ENCODE data around the gene DAO.
"Not testable (repeated sequence)": the region's sequence is repeated elsewhere in the genome, so short reads cannot be mapped to it uniquely, and the experiment has no call there.

The DAO gene

DNA sequence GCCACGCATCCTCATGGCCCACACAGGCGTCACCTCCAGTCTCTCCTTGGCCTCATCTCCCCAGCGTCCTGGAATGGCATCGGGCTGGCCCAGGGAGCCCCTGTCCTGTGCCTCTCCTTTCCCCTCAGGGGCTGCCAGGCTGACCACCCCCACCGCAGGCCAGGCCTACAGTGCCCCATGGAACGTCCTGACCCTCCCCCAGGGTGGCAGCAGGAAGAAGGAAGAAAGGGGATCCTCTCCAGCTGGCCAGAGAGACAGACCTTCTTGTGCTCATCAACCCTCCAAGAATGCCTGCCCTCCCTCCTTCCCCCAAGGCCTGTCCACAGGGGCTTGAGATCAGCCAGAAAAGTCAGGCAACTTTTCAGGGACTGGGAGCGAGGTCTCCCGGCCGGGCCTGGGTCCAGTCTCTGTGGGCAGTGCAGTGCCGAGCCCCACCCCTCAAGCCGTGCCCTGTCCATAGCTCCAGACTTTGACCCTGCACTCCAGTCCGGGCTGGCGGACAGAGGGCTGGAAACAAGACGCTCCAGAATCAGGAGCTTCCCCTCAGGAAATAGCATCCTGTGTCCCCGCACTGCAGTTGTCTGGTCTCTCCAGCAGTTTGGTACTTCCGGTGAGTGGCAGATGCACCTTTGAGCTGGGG is at the start of gene DAO:
Gene DAO, plus strand, starts transcription at position 478 of the 640 bp plus-strand sequence. CDS start 4,915 bp downstream, outside the sequence.
- DNase-seq (ENCODE audit: low spot score): no peak

DNA sequence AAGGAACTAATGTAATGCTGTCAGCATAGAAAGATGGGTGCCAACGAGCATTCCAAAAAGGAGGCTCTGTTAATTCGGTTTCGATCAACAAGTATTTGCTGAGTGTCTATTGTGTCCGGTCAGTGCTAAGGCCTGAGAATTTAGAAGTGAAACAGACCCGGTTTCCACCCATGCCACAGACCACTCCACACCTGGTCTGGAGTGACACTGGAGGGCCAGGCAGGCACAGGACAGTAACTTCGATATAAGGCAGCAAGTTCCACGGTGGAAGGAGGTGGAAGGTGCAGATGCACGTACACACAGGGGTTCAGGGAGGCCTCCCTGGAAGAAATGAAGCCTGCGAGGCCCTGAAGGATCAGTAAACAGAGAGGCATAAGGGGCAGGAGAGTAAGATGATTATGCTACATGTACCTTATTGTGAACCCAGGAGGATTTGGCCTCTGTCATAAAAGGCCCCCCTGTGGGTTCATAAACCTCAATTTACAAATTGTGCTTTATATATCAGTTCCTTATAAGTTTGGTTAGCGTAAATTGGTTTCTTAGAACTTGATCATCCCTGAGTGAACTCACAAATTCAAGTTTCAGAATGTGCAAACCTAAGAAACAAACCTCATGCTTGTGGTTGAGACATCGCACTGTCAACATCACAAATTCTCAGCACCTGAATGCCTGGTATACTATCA is 48.4 kb upstream of the DAO start:
- DNase-seq (ENCODE audit: low spot score): no peak

DNA sequence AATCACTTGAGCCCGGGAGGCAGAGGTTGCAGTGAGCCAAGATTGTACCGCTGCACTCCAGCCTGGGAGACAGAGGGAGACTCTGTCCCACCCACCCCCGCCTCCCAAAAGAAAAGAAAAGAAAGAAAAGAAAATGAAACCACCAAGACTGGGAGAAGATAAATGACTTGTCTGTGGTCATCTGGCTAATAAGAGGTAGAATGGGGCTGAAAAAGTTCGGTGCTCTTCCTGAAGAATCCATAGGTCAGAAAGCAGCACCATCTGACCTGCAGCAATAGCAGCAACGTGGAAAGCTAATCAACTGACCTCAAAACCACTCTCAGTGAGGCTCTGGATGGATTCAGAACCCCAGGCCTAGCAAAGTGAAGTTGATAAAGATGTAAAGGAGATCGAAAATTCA is 47.7 kb upstream of the DAO start:
- DNase-seq (ENCODE audit: low spot score): no peak

DNA sequence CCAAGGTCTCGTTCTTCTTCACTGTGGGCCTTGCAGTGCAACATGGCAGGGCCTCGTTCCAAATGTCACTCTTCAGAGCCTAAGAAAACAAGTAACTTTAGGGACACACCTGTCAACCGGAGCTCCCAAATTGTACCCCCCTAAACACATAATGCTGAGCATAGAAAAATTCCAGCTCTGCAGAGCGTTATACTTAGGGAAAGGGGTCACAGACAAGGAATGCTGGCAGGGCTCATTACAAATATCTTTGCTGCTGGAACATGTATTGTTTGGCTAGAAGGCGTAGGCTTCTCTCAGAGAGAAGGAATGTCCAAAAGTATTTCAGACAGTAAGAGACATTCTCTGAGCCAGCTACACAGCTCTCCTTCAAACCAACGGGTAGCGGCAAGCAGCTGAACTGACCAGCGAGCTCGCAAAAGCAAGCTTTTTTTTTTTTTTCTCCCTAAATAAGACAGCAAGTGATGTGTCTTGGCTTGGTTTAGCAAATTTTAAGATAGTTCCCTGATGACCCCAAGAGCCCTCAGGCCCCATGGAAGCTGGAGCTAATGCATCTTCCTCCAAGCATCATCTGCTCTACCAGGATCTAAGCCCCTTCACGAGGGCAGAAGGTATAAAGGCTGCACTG is 47.0 kb upstream of the DAO start:
- DNase-seq (ENCODE audit: low spot score): no peak

DNA sequence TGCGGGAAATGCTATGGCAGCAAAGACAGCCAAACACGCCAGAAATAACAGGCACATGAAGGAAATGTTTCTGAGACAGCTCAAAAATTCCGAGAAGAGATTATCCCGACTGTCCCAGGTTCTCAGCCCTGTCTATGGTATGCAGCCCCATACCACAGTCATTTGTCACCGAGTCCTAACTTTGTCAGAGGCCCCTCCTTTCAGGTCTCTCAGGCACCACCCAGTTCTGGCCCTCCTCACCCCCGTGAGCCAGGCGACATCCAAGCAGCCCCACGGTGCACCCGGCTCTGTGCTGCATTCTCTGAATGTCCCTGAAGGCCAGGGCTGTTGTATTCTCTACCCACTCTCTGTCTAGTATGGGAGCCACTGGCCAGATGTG is 46.5 kb upstream of the DAO start:
- DNase-seq (ENCODE audit: low spot score): no peak

DNA sequence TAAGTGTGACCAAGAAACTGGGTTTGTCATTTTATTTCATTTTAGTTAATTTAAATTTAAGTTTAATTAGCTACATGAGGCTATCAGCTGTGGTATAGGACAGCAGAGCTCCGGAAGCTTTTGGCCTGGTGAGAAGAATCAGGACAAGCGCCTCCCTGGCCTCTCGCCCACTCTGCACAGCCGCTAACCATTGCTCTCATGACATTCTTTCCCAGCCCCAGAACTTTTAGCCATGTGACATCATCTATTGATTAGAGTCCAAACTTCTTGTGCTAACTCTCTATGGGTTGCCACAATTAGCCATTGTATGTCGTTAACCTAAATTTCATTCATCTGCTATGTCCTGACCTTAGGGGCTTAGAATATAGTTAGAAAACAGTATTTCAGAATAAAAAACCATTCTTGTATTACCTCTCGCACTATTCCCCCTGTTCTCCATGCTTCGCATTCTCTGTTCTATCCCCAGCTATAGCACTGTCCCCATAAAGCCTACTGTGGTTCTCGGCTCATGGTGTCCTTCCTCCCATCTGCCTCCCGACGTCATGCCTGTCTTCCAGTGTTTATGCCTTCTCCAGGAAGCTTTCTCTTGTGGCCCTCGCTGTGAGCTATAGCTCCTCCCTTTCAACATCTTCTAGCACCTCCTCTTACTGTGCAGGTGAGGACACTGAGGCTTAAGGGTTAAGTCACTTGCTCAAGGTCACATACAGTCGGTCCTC is 46.0 kb upstream of the DAO start:
- DNase-seq (ENCODE audit: low spot score): no peak

DNA sequence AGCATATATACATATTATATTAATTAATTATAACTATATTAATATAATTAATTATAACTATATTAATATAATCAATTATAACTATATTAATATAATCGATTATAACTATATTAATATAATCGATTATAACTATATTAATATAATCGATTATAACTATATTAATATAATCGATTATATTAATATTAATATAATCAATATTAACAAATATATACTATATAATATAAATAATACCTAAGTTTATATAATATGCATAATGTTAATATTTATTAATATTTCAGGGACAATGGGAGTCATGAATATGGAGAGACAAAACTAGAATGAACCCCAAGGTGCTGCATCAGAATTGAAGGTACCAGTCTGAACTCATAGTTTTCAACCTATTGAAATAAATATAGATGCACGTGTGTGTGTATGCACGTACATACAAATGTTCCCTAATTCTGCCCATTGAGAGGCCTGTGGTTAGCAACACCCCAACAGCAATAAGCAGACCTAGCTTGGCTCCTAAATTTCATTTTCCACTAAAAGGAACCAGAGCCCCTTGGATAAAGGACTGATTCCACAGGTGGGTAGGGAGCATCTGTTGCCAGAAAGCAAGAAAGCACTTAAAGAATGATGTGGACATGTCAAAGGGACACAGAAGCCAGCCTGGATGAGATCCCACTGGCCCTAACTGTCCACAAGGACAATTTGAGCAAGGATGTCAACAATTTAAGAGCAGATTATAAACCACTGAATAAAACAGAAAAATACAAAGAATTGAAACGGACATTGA is 43.8 kb upstream of the DAO start:
- no peak for DNase-seq (ENCODE audit: low spot score)

DNA sequence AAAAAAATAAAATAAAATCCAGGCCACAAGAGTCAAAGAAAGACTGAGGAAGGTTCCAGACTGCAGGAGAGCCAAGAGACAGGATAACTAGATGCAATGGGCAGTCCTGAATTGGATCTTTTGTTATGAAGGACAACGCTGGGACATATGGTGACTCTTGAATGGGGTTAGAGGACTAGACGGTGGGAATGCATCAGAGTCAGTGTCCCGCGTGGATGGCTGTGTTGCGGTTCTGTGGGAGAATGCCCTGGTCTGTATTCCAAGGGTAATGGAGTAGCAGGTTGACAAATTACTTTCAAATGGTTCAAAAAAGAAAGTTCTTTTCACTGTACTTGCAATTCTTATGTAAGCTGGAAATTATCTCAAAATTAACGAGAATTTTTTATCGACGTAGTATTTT is 42.7 kb upstream of the DAO start:
- DNase-seq (ENCODE audit: low spot score): no peak

DNA sequence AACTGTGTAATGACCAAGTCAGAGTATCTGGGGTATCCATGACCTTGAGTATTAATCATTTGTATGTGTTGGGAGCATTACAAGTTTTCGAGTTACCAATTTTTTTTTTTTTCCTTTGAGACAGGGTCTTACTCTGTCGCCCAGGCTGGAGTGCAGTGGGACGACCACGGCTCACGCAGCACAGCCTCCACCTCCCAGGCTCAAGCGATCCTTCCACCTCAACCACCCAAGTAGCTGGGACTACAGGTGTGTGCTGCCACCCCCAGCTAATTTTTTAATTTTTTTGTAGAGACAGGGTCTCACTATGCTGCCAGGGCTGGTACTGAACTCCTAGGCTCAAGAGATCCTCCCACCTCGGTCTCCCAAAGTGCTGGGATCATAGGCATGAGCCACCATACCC is 42.2 kb upstream of the DAO start:
- DNase-seq (ENCODE audit: low spot score): no peak

DNA sequence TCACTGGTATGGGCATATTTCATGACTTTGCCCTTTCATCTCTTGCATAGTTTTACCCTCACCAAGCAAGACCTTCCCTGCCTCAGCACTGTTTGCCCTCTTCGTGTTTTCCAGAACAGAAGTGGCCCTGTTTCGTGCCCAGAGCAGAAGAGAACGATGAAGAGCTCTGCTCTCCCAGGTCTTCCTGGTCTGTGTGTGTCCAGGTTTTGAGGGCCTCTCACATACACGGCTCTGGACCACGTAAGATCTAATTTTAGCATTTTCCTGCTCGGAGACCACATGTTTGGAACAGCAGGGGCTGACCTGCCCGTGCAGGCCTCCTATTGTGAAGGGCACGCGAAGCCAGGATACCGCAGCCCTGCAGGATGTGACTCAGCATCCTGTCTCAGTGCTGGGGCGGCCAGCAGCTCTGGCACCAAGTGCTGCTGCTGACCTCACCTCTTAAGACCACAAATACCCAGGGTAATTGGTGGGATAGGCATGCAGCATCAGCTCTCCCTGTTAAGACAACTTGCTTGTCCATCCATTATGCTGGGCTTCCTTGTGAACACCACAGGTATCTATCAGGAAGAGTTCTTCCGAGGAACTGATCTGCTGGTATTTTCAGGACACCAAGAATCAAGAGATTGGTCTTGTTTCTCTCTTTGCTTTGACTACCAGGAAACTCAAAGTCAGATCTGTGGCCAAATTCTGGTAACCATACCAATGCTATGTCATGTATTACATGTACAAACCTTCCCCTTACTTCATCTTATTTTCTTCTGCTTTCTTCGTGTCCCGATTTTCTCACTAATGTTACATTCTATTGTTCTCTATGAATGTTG is 41.5 kb upstream of the DAO start:
- peak; percentile 78 for DNase-seq (ENCODE audit: low spot score)

DNA sequence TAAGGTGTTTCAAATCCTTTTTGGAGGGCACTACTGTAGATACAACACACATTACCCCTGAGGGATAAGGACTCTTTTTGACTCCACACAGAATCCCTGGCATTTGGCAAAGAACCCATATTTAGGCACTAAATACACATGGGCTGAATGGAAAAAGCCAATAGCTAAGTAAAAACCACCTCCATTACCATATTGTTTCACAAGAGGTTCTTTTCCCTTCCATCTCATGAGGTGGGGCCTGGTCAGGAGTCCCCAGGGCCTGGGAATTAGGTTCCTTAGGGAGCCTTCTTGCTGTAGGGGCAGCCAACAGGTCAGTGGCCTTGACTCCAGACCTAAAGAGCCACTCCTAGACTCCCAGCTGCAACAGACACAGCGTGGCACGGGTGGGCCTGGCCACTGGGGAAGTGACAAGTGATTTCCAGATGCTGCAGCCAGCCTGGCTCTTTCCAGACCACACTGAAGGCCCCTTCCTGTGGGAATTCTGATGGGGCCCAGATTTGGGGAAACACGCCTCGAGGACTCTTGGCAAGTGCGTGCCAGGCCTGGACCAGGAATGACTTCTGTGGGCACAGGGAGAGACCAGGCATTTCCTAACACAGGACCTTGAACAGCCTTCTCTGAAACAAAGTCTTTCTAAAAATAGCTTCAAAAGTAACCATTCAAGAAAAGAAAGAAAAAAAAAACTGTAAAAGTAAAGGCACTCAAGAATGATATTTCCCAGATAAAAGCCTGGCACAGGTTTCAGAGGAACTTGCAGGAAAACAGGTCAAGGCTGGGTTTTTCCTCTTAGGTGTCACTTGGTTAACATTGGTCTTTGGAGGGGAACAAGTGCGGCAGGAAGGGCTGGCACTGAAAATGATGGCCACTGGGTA is 40.6 kb upstream of the DAO start:
- DNase-seq (ENCODE audit: low spot score): no peak

DNA sequence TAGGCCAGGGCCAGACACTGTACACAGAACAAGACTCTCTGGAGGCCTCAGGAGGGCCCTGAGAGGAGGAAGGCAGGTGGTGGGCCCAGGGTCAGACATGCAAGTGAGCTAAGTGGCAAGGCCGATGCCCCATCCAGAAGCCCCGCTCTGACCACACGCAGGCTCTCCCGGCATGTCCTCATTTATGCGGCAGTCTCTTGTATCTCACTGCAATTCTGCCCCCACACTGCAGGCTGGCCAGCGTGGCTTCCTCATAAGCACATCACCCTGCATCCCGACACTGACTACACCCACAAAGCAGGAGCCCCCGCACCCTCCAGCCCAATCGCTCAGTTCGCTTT is 40.0 kb upstream of the DAO start:
- DNase-seq (ENCODE audit: low spot score): no peak

DNA sequence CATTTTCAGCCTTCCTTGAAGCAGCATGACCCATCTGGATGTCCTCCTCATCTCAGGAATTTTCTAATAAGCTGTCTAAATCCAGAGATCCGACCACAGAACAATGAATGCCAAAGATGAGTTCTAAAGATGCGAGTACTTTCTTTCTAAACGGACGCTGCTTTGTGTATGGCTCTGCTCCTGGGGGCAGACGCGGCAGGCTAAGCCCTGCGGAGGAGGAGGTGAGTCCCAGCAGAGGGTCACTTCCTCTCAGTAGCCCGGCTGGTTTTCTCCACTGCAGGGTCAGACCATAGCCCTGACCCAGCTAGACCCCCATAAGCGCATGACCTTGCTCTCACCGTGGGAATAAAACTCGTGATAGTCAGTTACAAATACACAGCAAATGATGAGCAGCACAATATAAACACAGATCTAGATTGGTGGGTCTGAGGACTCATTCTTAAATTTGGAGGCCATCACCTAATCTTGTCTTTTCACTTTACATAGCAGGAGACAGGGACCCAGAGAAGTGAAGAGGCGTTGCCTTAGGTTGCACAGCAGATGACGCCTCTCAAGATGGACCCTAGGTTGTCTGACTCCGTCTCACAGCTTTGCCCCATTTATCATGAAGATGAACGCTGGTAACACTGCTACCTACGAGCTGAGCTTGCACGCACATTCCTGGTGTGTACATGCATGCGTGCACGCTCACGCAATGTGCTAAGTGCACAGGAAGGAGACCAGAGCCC is 39.1 kb upstream of the DAO start:
- DNase-seq (ENCODE audit: low spot score): no peak

DNA sequence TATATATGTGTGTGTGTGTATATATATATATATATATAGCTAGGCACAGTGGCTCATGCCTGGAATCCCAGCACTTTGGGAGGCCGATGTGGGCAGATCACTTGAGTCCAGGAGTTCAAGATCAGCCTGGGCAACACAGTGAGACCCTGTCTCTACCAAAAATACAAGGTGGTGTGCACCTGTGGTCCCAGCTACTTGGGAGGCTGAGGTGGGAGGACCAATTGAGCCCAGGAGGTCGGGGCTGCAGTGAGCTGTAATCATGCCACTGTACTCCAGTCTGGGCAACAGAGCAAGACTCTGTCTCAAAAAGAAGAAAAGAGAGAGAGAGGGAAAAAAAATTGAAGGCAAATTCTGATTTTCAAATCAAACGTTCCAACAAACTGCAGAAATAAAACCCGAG is 38.1 kb upstream of the DAO start:
- not testable (repeated sequence) for DNase-seq (ENCODE audit: low spot score)

DNA sequence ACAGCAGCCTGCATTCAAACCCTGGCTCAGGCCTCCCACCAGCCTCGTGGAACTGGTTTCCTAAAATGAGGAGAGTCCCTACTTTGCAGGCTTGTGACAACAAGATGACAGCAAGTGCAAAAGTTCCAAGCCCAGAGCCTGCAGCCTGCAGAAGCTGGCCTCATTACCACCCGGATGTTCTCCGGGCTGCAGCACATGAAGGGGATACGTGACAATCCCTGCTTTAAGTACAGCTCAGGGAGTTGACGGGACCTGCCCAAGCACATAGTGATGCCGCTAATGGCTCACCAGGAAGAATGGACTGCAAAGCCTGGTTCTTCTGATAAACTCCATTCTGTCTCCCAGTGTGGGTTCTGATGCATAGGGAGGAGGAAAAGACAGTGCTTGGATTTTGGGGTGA is 37.5 kb upstream of the DAO start:
- no peak for DNase-seq (ENCODE audit: low spot score)

DNA sequence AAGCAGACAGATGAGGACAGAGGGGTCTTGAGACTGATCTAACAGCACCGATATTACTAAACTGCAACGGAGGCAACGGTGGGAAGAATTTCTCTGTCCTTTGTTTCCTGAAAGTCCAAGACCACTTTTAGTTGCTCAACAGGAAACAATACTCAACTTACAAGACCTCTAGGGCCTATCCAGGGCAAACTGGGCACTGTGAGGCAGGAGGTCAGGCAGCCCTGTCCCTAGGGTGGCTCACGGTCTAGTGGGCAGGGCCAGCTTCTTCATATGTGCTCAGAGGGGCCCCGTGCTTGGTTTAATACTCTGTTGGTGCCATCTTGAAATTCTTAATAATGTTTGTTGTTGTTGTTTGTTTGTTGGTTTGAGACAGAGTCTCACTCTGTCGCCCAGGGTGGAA is 36.7 kb upstream of the DAO start:
- no peak for DNase-seq (ENCODE audit: low spot score)

DNA sequence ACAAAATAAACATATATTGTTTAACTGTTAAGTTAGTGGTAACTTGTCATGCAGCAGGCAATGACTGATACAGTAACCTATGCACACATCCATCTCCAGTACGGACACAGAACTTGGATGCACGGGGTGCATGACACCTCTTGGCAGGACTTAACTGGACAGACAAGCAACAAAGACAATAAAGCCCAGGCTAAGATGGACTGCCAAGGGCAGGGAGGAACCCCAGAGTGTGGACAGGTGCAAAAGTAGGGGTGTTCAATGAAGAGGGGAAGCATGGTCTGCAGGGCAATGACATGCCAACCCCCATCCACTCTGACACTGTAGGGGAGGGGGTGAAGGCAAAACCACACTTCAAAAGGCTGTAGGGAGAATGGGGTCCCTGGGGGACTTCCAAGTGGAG is 34.2 kb upstream of the DAO start:
- no peak for DNase-seq (ENCODE audit: low spot score)

DNA sequence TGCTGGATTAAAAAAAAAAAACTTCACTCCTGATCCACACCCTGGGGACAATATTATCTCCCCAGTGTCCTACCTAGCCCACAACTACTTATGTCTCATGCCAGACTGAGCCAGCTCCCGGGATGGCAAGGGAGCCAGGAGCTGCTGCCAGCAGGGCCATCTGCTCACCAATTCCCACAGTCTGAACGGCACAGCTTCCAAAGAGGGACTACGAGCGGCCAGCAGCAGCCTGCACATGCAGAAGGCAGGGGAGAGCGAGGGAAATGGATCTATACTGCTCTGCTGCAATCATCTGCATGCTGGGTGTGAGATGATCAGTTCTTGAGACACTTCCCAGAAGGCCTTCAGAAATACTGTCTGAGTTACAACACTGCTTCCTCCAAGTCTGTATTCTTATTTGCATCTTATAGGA is 33.6 kb upstream of the DAO start:
- no peak for DNase-seq (ENCODE audit: low spot score)

DNA sequence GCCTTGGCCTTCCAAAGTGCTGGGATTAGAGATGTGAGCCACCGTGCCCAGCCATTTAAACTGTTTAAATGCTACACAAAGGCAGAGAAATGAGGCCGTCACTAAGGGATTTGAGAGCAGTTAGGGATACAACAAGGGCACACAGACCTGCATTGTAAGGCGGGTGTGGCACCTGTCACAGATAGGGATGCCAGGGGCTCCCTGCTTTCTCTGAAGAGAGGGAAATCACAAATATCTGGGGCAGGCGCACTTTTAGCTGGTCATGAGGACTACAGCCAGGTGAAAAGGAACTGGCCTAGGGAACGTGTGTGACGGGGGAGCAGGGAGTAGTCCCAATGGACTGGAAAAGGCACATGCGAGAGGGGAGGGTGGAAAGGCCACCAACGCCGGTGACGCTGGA is 32.2 kb upstream of the DAO start:
- DNase-seq (ENCODE audit: low spot score): no peak

DNA sequence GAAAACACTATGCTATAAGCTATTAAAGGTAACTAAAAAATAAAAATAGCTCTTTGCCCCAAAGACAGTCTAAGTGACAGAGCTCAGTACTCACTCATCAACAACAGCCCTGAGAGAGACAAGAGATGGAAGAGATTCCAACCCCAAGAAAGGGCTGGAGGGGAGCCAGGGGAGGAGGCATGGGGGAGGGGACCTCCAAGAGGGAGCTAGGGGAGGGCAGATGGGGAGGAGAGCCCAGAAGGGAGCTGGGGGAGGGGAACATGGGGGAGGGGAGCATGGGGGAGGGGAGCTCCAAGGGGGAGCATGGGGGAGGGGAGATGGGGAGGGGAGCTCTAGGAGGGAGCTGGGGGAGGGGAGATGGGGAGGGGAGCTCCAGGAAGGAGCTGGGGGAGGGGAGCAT is 30.2 kb upstream of the DAO start:
- no peak for DNase-seq (ENCODE audit: low spot score)
